Neural progenitor cell (in vitro differentiated cells): ENCODE measurements around the gene FOXO4.

Source experiments
- EZH2 ChIP-seq: fragments of 200-600 bp; sonication (generic); IDR thresholded peaks from 2 replicates; pipeline ENCODE4 v1.6.1; 2017; ENCODE audit warnings: antibody characterized with exemption, mild to moderate bottlenecking, moderate library complexity
- EZH2phosphoT487 ChIP-seq: fragments of 200-600 bp; sonication (generic); IDR thresholded peaks from 2 replicates; pipeline ENCODE4 v1.6.1; 2017; ENCODE audit warnings: antibody characterized with exemption
- TF ChIP-seq, protein P1 (sequence below): fragments of 200-600 bp; sonication (generic); IDR thresholded peaks from 2 replicates; pipeline ENCODE4 v1.5.1; 2017; ENCODE audit warnings: antibody characterized with exemption, mild to moderate bottlenecking

GRCh38 chrX:71100581-71101505 lies 5.2 kb downstream of the FOXO4 start:
- TF ChIP-seq, protein P1, sequence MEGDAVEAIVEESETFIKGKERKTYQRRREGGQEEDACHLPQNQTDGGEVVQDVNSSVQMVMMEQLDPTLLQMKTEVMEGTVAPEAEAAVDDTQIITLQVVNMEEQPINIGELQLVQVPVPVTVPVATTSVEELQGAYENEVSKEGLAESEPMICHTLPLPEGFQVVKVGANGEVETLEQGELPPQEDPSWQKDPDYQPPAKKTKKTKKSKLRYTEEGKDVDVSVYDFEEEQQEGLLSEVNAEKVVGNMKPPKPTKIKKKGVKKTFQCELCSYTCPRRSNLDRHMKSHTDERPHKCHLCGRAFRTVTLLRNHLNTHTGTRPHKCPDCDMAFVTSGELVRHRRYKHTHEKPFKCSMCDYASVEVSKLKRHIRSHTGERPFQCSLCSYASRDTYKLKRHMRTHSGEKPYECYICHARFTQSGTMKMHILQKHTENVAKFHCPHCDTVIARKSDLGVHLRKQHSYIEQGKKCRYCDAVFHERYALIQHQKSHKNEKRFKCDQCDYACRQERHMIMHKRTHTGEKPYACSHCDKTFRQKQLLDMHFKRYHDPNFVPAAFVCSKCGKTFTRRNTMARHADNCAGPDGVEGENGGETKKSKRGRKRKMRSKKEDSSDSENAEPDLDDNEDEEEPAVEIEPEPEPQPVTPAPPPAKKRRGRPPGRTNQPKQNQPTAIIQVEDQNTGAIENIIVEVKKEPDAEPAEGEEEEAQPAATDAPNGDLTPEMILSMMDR: no peak
- TF ChIP-seq EZH2: no peak
- TF ChIP-seq EZH2phosphoT487: no peak
